IMR-90 (cell line): ENCODE data around the gene ADAMTS17.

Experiments used
- BHLHE40 ChIP-seq: fragments of 150-350 bp; IDR thresholded peaks from 2 replicates; pipeline ENCODE4 v1.6.1; 2016; ENCODE audit warnings: mild to moderate bottlenecking, low read depth, low read length
- CEBPB ChIP-seq: IDR thresholded peaks from 2 replicates; pipeline ENCODE4 v1.6.1; 2012; ENCODE audit warnings: low read depth, low read length, improper control_type of control experiment
- CTCF ChIP-seq: conservative IDR thresholded peaks from 2 replicates; pipeline ENCODE4 v1.5.1; 2012; ENCODE audit warnings: mild to moderate bottlenecking, low read depth, low read length, improper control_type of control experiment
- ELK1 ChIP-seq: fragments of 150-350 bp; IDR thresholded peaks from 2 replicates; pipeline ENCODE4 v1.6.1; 2016; ENCODE audit warnings: low read depth, mild to moderate bottlenecking, low read length, moderate library complexity, borderline replicate concordance
- MAFK ChIP-seq: IDR thresholded peaks from 2 replicates; pipeline ENCODE4 v1.6.1; 2012; ENCODE audit warnings: low read depth, low read length, improper control_type of control experiment
- MAZ ChIP-seq: IDR thresholded peaks from 2 replicates; pipeline ENCODE4 v1.6.1; 2012; ENCODE audit warnings: low read depth, mild to moderate bottlenecking, low read length, improper control_type of control experiment, moderate library complexity, borderline replicate concordance
- MXI1 ChIP-seq: IDR thresholded peaks from 2 replicates; pipeline ENCODE4 v1.6.1; 2012; ENCODE audit warnings: low read depth, mild to moderate bottlenecking, low read length, moderate library complexity, borderline replicate concordance
- POLR2A ChIP-seq: IDR thresholded peaks from 2 replicates; pipeline ENCODE4 v1.6.1; 2012; ENCODE audit warnings: mild to moderate bottlenecking, low read depth, low read length
- RAD21 ChIP-seq: IDR thresholded peaks from 2 replicates; pipeline ENCODE4 v1.6.1; 2012; ENCODE audit warnings: low read length, improper control_type of control experiment
- RFX5 ChIP-seq: IDR thresholded peaks from 2 replicates; pipeline ENCODE4 v1.8.0; 2012; ENCODE audit warnings: low read depth, mild to moderate bottlenecking, low read length, moderate library complexity
- USF2 ChIP-seq: fragments of 150-350 bp; IDR thresholded peaks from 2 replicates; pipeline ENCODE4 v1.6.1; 2017; ENCODE audit warnings: mild to moderate bottlenecking, antibody characterized with exemption, low read length, low read depth

GRCh38 chr15:100254285-100254684, 87.5 kb downstream of the ADAMTS17 start:
- TF ChIP-seq CEBPB (no peak), CTCF (no peak), MXI1 (no peak), POLR2A (no peak), USF2 (no peak), MAFK (no peak), BHLHE40 (no peak), ELK1 (no peak), RAD21 (no peak), MAZ (no peak), RFX5 (no peak)
